HG03175 (cell line): ENCODE data around the gene CLCNKB.
A peak's percentile ranks its signal among the peaks of the same experiment; 100 is the strongest.
"Not testable (repeated sequence)": the region's sequence is repeated elsewhere in the genome, so short reads cannot be mapped to it uniquely, and the experiment has no call there.

ENCODE experiments used
- ATAC-seq: cut with Tn5 transposase; IDR thresholded peaks from one replicate; pipeline ENCODE4 v1.9.1; 2021; ENCODE audit warnings: mild to moderate bottlenecking, moderate library complexity; ENCODE audit not compliant: unreplicated experiment

Gene CLCNKB

DNA sequence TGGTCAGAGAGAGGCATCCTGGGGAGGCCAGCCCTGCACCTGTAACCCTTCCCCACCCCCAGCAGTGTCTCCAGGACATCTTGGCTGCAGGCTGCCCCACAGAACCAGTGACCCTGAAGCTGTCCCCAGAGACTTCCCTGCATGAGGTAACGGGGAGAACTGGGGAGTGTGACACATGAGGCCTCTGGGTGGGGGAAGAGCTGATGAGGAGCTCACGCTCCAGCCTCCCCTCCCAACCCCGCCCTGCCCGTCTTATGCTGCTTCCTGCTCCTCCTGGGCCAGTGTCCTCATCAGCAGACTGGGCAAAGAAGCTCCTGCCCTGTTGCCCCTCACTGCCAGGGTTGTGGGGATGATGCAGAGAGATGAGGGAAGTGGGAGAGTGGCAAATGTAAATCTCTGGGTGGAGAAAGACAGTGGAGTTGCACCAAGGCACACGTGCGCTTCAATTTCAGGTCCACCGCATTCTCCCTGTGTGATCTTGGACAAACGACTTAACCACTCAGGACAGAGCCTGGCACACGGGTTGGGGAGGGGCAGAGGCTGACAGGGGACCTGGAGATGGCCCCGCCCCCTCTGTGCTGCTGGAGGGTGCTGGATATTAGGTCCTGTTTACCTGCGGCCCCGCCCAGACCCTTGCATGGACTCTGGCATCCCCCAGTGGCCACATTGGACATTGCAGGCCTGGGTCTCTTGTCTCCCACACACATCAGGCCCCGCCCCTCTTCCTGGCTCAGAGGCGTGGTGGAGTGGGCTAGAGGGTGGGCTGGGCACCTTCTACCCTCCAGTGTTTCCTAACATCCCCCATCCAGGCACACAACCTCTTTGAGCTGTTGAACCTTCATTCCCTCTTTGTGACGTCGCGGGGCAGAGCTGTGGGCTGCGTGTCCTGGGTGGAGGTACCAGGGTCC lies 12.3 kb downstream of the CLCNKB start:
- peak; percentile 78 for ATAC-seq

DNA sequence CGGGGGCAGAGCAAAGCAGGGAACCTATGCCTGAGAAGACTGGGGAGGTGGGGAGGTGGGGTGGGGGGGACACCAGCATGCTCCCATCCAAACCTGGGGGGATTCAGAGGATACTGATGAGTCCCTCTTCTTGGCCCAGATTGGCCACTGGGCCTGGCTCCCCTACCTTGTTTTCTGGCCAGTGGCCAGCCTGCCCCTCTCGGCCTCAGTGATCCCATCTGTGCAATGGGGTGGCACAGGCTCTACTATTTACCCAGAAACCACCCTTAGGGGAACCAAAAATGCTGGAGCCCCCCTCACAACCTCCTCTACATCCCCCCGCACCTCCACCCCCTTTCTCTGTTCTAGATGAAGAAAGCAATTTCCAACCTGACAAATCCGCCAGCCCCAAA lies 12.9 kb downstream of the CLCNKB start:
- ATAC-seq: not testable (repeated sequence)

DNA sequence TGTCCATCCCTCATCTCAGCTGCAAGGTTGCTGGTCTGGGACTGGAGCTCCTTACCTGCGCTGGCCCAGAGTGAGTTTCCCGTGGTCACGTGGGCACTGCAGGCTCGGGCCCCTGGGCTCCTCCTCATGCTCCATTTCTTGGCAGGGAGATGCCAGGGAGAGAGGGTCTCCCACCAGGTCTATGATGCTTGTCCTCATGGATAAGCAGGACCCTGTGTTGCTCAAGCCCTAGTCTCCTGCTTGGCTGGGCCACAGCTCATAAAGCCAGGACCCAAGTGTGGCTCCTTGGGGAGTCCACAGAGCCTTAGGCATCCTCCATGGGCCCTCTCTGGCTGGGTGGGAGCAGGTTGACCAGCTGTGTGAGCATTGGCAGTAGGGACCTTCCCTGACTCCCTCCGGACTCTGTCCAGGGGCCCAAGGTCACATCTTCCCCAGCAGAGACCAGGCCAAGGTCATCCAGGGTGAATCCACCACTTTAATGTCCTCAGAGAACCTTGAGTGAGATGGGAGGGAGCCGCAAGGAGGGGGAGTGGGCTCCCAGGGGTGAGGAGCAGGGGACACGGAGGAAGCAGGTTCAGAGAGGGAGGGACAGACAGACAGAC lies 13.8 kb downstream of the CLCNKB start:
- ATAC-seq: not testable (repeated sequence)

DNA sequence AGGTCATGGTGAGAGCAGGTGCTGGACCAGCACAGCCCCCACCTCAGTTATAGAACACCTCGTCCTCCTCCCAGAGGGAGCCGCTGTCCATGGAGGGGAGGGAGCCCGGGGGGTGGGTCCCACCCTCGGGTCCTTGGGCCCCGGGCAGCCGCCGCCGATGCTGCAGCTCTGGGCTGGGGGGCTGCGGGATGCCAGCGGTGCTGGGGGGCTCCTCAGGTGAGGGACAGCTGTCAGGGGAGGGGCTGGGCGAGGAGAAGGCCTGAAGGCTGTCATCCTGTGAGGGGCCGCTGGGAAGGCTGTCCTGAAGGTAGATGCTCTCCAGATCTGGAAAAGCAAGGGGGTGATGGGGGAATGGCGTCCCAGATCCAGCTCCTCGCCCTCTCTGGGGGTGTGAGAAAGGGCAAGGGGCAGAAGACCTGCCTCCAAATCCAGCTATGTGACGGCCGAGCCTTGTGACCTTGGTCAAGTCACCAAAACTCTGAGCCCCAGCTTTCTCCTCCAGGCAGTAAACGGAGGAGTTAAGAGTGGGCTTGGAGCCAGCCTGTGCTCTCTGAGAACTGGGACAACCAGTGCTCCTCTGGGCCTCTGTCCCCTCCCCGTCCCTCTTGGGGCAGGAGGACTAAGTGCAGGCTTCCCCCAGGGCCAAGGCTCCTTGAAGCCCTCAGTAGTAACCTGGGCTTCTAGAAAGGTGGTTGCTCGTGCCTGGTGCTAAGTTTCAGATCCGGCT lies 15.0 kb downstream of the CLCNKB start:
- ATAC-seq: not testable (repeated sequence)

DNA sequence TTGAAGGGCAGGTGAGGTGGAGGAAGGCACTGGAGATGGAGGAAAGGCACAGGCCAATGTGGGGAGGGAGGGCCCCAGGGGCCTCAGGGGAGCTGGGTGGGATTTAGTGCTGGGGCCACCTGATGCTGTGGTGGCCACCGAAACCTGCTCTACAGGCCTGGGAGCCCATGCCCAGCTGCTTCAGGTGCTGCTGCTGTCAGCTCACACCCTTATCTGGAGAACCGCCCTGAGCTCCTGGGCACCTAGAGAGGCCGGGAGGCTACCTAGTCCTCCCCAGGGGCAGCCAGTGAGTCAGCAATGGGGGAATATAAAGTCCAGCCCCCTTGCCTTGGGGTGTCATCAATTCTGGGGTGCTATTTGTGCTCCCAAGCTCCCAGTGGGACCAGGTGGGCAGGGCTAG lies 17.7 kb downstream of the CLCNKB start:
- no peak for ATAC-seq

DNA sequence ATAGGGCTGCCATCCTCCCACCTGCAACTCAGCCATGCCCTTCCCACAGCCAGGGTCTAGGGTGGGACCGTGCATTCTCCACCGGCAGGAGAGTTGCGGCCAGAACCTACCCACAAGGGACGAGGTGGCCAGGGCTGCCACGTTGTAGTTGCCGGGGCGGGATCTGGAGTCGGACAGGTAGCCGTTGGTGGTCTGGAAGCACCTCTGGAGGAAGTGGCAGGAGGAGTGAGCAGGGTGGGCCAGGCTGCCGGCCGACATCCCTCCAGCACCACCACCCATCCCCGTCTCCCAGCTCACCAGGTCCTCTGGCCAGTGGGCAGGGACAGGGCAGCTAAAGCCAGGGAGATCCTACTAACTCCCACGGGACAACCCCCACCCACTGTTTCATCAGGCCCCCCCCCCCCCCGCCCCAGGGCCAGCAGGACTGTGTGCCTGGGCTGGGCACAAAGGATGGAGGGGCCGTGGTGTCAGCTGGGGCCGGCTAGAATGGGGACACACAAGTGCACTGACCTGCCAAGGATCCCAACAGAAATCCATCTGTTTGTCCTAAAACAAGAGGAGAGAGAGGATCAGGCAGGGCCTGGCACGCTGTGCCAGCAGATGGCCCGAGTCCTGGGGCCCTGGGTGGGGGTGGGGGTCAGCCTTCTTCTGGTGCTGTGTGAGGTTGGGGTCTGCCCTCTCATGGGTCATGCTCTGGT lies 18.6 kb downstream of the CLCNKB start:
- ATAC-seq: not testable (repeated sequence)

DNA sequence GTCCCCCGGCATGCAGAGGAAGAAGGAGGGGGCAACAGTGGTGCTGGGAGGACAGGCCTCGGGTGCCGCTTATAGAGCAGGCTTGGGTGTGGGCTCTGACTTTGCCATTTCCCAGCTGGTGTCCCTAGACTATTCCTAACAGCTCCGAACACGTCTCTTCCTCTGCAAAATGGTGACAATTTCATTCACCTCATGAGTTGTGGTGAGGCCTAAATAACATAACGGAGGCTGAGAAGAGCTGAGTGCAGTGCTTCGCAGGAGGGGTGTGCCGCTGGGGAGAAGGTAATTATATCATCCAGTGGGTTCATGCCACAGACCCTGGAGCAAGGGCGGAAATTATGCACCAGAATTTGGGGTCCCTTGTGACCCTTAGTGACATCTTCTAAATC lies 19.1 kb downstream of the CLCNKB start:
- not testable (repeated sequence) for ATAC-seq

DNA sequence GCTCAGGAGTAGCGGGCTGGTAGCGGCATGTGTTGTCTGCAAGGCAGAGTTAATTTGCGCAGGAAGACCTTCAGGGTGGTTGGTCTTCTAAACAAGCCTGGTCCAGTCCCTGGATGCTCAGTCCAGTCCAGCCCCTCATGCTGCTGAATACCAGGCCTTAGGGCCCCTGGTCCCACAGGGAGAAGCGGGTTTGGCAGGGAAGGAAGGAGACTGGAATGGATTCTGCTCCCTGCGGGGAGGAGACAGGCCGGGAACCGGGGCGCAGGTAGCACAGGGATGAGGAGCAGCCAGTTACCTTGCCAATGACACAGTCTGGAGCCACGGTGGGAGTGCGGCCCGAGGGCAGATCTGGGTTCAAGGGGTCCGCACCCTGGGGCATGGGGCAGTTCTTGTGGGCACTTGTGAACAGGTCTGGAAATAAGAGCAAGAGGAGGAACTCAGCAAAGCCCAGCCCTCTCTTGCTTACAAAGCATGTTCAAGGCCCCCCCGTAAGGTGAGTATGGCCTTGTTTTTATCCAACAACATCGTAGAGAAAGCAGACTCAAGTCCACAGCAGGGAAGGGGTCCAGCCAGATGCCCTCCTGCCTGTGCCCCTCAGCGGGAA lies 19.7 kb downstream of the CLCNKB start:
- no peak for ATAC-seq

DNA sequence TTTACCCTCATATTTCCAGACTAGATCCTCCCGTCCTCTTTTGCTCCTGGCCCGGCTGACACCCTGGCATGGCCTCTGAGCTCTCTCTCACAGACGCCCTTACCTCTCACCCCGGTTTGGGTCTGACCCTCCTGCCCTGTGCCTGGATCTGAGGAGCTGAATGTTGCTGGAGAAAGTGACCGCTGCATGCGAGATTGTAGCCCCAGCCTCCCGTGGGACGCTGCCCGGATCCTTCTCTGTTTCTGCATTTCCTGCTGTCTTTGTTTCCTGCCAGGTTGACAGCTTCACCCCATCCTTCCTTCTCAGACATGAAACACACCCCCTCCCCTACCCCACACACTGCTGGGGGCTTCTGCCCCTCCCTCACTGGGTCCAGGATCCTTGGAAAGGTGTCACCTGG lies 20.3 kb downstream of the CLCNKB start:
- no peak for ATAC-seq

DNA sequence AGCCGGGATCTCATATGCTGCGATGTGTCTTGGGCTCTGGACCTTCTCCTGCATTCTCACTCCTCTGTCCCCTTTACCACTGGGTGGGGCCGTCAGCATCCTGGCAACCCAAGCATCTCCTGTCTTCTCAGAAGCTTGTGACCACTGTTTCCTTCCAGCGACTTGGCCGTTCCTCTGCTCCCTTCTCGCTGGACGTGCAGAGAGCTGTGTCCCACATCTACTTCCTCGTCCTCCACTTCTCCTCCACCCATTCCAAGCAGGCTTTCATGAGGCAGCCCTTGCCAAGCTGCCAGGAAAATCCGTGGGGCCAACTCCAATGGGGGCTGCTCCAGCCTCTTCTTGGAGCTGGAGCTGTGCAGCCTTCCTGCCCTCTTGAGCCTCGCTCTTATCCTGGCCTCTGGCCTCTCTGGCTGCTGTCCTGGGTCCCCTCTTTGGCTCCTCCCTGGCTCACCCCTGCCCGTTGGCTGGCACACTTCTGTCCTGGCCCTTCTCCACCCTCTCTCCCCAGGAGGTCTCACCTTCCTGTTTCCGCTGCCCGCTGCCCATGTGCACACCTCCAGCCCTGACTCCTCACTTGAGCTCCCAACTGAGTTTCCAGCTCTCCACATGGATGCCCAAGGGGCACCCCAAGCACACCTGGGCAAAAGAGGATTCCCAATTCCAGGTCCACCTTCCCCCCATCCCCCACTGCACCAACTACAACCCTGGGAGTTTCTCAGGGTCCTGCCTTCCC lies 21.1 kb downstream of the CLCNKB start:
- ATAC-seq: no peak

DNA sequence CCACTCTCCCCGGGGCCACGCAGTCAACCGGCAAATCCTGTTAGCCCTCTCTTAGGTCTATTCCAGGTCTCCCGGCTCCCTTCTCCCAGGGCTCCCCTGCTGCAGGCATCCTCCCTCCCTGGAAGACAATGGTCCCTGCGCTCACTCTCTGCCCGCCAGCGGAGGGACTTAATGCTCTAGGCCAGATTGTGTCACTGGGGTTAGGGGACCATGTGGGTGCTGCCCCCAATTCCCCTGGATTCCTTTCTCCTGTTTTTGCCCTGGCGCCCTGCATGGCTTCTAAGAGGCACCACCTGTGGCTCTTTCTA lies 21.6 kb downstream of the CLCNKB start:
- ATAC-seq: no peak

DNA sequence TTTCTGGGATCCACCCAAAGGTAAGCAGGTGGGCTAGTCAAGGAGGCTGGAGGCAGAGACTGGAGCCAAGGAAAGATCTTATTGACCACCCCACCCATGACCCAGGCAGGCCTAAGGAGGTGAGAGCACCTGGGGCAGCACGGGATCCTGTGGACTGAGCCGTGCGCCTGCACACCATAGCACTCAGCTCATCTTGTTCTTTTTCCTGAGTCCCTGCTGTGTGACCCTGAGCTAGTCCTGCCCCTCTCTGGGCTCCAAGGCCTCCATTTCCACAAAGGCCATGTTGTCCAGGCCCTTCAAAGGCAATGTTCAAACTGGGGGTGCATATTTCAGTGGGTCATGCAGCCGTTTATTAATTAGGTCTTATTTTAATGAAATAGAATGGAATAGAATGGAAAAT lies 22.7 kb downstream of the CLCNKB start:
- ATAC-seq: no peak

DNA sequence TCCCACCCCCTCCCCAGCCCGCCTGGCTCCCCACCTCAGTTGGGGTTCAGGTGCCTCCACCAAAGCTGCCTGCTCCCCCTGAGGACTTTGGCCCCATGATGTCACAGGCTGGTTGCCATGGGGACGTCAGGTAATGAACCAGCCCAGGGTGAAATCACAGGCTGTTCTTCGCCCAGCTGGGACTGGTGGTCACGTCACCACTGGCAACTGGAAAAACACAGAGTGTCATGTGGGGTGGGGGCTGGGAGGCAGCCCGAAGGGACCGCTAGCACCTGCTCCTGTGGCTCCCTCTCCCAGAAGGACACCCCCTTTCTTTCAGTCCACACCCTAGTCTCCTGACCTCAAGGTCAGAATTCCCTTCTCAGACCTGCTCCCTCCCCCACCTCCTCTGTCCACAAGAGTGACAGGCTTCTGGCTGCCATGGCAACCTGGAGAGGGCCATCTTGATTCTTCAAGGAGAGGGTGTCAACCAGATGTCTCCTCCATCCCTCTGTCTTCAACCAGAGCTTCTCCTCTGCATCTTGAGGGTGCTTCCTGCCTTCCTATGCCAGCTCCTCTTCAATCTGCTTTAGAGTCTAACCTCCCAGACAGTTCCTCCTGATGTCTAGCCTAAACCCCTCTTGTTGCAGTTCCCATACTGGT lies 23.7 kb downstream of the CLCNKB start:
- ATAC-seq: no peak

DNA sequence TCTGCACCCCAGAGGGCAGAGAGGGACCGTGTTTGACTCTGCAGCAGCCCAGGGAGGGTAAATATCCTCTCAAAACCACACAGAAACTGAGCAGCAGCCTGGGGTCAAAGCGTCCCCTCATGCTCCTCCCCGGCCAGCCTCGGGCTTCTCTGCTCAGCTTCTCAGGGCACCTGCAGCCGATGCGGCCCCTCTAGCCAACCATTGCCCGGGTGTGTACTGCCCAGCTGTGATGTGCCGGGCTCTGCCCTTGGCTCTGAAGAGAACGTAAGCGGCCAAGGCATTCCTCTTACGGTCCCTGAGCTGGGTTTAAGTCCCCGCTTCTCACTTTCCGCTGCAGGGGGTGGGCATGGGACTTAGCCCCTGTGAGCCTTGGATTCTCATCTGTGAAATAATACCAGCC lies 24.4 kb downstream of the CLCNKB start:
- no peak for ATAC-seq

DNA sequence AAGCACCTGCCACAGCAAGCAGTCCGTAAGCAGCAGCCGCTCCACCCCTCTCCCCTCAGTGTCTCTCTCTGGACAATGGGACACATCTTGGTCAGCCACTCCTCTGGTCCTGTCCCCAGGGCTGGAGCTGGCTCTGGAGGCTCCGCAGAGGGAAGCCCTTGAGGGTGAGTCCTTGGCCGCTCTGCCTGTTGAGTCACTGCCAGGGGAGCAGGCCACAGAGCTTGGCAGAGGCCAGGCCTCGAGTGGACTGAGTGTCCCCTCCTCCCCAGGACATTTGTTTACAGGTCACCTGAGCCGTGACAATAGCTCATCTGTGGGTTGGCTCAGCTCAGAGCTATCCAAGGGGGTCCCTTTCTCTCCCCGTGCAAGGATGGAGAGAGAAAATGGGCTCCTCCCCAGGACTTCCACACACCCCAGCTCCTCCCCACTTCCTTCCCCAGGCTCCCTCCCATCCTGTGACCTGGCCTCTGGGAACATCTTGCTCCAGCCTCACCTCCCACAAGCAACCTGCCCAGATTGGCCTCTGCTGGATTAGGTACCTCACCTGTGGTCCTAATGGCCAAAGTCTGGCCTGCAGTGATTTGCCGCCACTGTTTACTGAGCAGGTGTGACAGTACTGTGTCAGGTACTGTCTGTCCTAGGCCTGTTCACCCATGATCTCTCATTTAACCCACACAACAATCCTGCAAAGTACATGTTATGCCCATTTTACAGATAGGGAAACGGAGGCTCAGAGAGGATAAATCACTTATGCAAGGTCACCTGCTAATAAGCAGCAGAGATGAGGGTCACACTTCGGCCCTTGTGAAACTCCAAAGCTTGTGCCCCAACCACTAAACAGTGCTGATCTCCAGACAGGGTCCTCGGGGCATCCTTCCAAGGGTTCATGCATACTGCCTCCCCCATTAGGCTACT lies 25.0 kb downstream of the CLCNKB start:
- ATAC-seq: no peak

DNA sequence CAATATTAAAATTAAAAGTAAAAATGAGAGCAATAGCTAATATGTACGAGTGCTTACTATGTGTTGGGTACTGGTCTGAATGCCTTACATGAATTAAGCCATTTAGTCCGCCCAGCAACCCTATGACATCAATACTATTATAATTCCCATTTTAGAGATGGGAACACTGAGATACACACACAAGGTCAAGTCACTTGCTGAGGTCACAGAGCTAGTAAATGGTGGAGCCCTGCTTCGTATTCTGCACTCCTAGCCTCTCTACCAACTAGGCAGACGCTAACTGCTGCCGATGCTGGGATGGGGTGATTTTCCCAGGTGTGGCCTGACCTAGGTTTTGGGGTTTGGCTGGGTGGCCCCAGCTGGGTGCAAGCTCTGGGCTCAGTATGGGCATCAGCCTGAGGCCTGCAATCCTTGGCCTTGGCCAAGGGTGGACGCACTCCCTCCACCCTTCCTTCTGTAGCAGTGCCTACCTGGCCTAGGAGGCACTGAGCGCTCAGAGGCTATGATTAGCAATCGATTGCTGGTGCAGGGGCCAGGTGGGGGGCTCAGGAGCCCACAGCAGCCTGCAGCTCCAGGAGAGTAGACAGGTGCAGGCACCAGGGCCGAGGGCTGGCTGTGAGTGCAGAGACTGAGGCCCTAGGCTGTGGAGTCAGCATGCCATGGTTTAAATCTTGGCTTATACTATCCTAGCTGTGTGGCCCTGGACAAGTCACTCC lies 27.2 kb downstream of the CLCNKB start:
- ATAC-seq: no peak

DNA sequence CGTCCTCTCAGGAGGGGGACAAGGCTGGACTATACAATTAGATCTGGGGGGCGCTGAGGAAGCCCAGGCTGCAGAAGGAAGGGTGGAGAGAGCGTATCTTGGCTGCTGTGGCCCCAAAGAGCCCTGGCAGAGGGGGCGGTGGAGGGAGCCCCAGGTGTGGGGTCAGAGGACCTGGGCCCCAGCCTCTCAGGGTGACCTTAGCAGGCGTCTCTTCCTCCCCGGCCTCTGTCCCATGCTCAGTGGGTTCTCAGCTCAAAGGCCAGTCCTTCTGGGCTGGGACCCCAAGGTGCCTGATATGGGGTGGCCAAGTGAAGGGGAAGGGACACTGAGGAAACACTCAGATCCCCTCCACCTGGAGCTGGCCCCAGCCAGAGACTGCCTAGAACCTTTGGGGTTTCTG lies 28.0 kb downstream of the CLCNKB start:
- no peak for ATAC-seq

DNA sequence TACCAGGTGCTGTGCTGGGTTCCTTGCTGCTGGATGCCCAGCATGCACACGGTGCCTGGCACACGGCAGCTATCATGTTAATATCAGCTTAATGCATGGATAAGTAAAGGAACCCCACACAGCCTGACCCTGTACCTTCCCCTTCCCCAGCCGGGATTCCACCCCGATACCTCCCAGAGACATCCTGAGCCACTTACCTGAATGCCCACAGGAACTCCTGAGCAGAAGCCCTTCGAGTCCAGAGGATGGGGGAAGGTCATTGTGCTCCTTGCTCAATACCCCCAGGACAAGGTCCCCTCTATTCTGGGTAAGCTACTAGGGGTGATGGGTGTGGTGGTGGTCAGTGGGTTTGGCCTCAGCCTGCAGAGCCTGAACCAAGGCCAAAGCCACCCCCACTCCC lies 28.5 kb downstream of the CLCNKB start:
- no peak for ATAC-seq
